Breast epithelium (tissue), 3 donors: ENCODE results near the gene EFNB2.
A peak's percentile ranks its signal among the peaks of the same experiment; 100 is the strongest.

Source experiments
- POLR2A ChIP-seq: fragments of 450-650 bp; IDR thresholded peaks from one replicate; pipeline ENCODE4 v1.6.1; 2016; ENCODE audit warnings: antibody characterized with exemption, mild to moderate bottlenecking, moderate library complexity
- POLR2AphosphoS5 ChIP-seq, 3 donors: sonication (generic); formaldehyde crosslinking; IDR thresholded peaks; one replicate each; pipeline ENCODE4 v1.6.1; 2017; ENCODE audit warnings: antibody characterized with exemption in 3 of 3
- TF ChIP-seq, protein P1 (sequence below), 3 donors: fragments of 450-650 bp; IDR thresholded peaks; one replicate each; pipeline ENCODE4 v1.5.1; 2016 to 2017; ENCODE audit warnings: antibody characterized with exemption in 3 of 3, mild to moderate bottlenecking in 3 of 3, moderate library complexity in 3 of 3

DNA sequence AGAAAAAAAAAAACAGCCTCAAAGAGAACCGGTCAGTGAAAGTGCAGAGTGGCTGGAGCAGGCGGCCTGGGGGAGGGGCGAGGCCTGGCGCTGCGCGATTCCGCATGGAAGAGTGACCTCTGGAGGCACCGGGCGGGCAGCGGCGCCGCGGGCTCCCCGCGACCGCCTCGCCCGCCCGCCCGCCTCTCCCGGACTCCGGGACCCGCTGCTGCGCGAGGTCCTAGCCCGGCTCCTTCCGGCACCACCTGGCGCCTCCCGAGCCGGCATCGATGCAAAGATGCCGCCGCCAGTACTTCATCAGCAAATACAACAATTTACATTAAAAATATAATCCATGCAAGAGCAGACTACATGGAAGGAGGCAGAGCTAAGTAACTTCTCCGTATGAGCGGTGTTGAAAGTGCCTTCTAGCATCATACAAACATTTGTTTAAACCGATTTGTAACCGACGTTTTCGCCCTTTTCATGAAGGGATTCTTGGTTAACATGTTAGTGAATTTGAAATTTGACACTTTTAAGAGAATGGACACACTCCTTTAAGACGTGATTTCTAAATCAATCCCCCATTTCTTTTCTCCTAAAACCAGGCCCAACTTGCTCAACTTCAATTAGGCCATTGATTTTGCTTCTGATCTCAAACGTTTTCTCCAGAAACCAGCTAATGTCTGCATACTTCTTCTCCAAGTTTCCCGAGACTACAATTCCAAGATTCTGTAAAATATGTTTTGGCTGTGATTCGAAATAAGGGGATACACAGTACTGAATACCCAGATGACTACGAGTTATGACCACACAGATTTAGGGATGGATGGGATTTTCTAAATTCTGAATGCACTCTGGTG, 2.1 kb downstream of the EFNB2 start:
- TF ChIP-seq POLR2A (no peak), POLR2AphosphoS5 (IDR thresholded peaks at IDR 0.05) (no peak)
- TF ChIP-seq, protein P1, sequence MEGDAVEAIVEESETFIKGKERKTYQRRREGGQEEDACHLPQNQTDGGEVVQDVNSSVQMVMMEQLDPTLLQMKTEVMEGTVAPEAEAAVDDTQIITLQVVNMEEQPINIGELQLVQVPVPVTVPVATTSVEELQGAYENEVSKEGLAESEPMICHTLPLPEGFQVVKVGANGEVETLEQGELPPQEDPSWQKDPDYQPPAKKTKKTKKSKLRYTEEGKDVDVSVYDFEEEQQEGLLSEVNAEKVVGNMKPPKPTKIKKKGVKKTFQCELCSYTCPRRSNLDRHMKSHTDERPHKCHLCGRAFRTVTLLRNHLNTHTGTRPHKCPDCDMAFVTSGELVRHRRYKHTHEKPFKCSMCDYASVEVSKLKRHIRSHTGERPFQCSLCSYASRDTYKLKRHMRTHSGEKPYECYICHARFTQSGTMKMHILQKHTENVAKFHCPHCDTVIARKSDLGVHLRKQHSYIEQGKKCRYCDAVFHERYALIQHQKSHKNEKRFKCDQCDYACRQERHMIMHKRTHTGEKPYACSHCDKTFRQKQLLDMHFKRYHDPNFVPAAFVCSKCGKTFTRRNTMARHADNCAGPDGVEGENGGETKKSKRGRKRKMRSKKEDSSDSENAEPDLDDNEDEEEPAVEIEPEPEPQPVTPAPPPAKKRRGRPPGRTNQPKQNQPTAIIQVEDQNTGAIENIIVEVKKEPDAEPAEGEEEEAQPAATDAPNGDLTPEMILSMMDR (IDR thresholded peaks at IDR 0.05) = peak in 2 of 3 donors; percentile 17 to 36
